HG03565 (cell line): ENCODE data around the gene EMD.

Experiments
- ATAC-seq: cut with Tn5 transposase; IDR thresholded peaks from one replicate; pipeline ENCODE4 v1.9.1; 2021; ENCODE audit warnings: mild to moderate bottlenecking, moderate library complexity; ENCODE audit not compliant: unreplicated experiment

Gene EMD

GRCh38 chrX:154355094-154355775 lies 23.9 kb upstream of the EMD start:
- ATAC-seq, result no peak

- no peak for ATAC-seq
Observed at GRCh38 chrX:154355776-154356140, 23.3 kb upstream of the EMD start.

GRCh38 chrX:154356596-154356995 lies 22.5 kb upstream of the EMD start:
- ATAC-seq, result no peak

GRCh38 chrX:154357205-154357604 lies 21.9 kb upstream of the EMD start:
- ATAC-seq, result no peak

- no peak for ATAC-seq
Observed at GRCh38 chrX:154358011-154358410, 21.1 kb upstream of the EMD start.

GRCh38 chrX:154358829-154359228 lies 20.3 kb upstream of the EMD start:
- no peak for ATAC-seq

- ATAC-seq, result no peak
Observed at GRCh38 chrX:154359362-154360154, 19.5 kb upstream of the EMD start.

- ATAC-seq, result no peak
Observed at GRCh38 chrX:154360155-154360713, 18.9 kb upstream of the EMD start.

- ATAC-seq, result no peak
Observed at GRCh38 chrX:154362085-154362742, 16.9 kb upstream of the EMD start.

GRCh38 chrX:154363706-154364439 lies 15.2 kb upstream of the EMD start:
- no peak for ATAC-seq

- no peak for ATAC-seq
Observed at GRCh38 chrX:154365052-154365600, 14.0 kb upstream of the EMD start.

- no peak for ATAC-seq
Observed at GRCh38 chrX:154365997-154366665, 13.0 kb upstream of the EMD start.

GRCh38 chrX:154366666-154367055 lies 12.4 kb upstream of the EMD start:
- ATAC-seq, result no peak

GRCh38 chrX:154367474-154368308 lies 11.4 kb upstream of the EMD start:
- ATAC-seq, result no peak

- ATAC-seq, result no peak
Observed at GRCh38 chrX:154368630-154369448, 10.3 kb upstream of the EMD start.

- ATAC-seq, result no peak
Observed at GRCh38 chrX:154369449-154370299, 9.4 kb upstream of the EMD start.

GRCh38 chrX:154370300-154371016 lies 8.6 kb upstream of the EMD start:
- no peak for ATAC-seq
